Smooth muscle cell (in vitro differentiated cells): ENCODE results near the gene RAB43. TPM values are rescaled to one million over a fixed set of nuclear protein-coding genes. Genes with fewer than 3 reads are reported as not detected.

Experiments
- DNase-seq: peaks from one replicate; lab custom pipeline; 2025; ENCODE audit not compliant: unreplicated experiment; lab: John Stamatoyannopoulos, UW
- H2AFZ ChIP-seq: fragments of 200-600 bp; sonication (generic); 2 replicates; pipeline ENCODE4 v1.6.0; 2016; ENCODE audit warnings: antibody characterized with exemption, low read depth, mild to moderate bottlenecking
- H3F3A ChIP-seq: fragments of 200-600 bp; sonication (generic); 2 replicates; pipeline ENCODE4 v1.6.0; 2017; ENCODE audit warnings: antibody characterized with exemption, low read depth
- H3K27ac ChIP-seq: fragments of 200-600 bp; sonication (generic); 2 replicates; pipeline ENCODE4 v1.5.1; 2016; ENCODE audit warnings: low read depth, mild to moderate bottlenecking
- H3K27me3 ChIP-seq: fragments of 200-600 bp; sonication (generic); 2 replicates; pipeline ENCODE4 v1.6.1; 2016; ENCODE audit warnings: low read depth, mild to moderate bottlenecking
- H3K36me3 ChIP-seq: fragments of 200-600 bp; sonication (generic); 2 replicates; pipeline ENCODE4 v1.5.1; 2016; ENCODE audit warnings: low read depth
- H3K4me1 ChIP-seq: fragments of 200-600 bp; sonication (generic); 2 replicates; pipeline ENCODE4 v1.5.1; 2016; ENCODE audit warnings: low read depth
- H3K4me2 ChIP-seq: fragments of 200-600 bp; sonication (generic); 2 replicates; pipeline ENCODE4 v1.6.0; 2016; ENCODE audit warnings: mild to moderate bottlenecking
- H3K4me3 ChIP-seq: fragments of 200-600 bp; sonication (generic); 2 replicates; pipeline ENCODE4 v1.5.1; 2016; ENCODE audit warnings: mild to moderate bottlenecking
- H3K79me2 ChIP-seq: fragments of 200-600 bp; sonication (generic); 2 replicates; pipeline ENCODE4 v1.6.0; 2016; ENCODE audit warnings: low read depth, mild to moderate bottlenecking
- H3K9ac ChIP-seq: fragments of 200-600 bp; sonication (generic); 2 replicates; pipeline ENCODE4 v1.6.0; 2016; ENCODE audit warnings: low read depth
- H3K9me3 ChIP-seq: fragments of 200-600 bp; sonication (generic); replicated peaks from 2 replicates; pipeline ENCODE4 v1.5.1; 2016; ENCODE audit warnings: low read depth
- H4K20me1 ChIP-seq: fragments of 200-600 bp; sonication (generic); 2 replicates; pipeline ENCODE4 v1.6.0; 2016; ENCODE audit warnings: low read depth
- CTCF ChIP-seq: fragments of 200-600 bp; sonication (generic); IDR thresholded peaks from 2 replicates; pipeline ENCODE4 v1.5.1; 2017; ENCODE audit warnings: borderline replicate concordance, mild to moderate bottlenecking, antibody characterized with exemption; ENCODE audit not compliant: insufficient read depth, poor library complexity, severe bottlenecking
- WGBS: methylation state at CpG from one replicate; pipeline ENCODE4 v1.1.7; 2016; ENCODE audit warnings: low lambda C conversion rate; 5-methylcytosine and 5-hydroxymethylcytosine counted together
- polyA plus RNA-seq: library from polyadenylated mRNA; unstranded; fragments of >200 nt; fragmentation: Nextera tagmentation; extraction: Ambion mirVana; gene quantifications from 2 replicates; pipeline ENCODE4 v1.2.1, GENCODE V29; 2016
- total RNA-seq: library from RNA; depleted of rRNA; stranded (reverse); fragments of >200 nt; gene quantifications from 2 replicates; pipeline ENCODE4 v1.2.3, GENCODE V29; 2014

The RAB43 gene
- total and polyA plus RNA-seq, 2 experiments from 2014 or later = 9.5 to 20.8 TPM

GRCh38 chr3:129118745-129119144 lies 2.9 kb downstream of the RAB43 start:
- Histone ChIP-seq H3K27ac (no peak overlapping the region), H3K4me3 (no peak overlapping the region), H3K4me1 (peaks cover 19% of the 10 kb centered on the region), H3K9ac (no peak overlapping the region), H3K79me2 (peaks cover 60% of the 10 kb centered on the region), H3K27me3 (no peaks in the 10 kb centered on the region), H3K36me3 (no peaks in the 10 kb centered on the region), H3K4me2 (no peak overlapping the region), H3F3A (peaks cover 23% of the 10 kb centered on the region), H2AFZ (no peak overlapping the region), H3K9me3 (no peaks in the 10 kb centered on the region), H4K20me1 (peaks cover 67% of the 10 kb centered on the region)
- 89% methylated on average over 5 of the region's 5 CpGs for WGBS
- DNase-seq = no peak
- no peak for TF ChIP-seq CTCF

- H4K20me1 ChIP-seq = peaks cover 82% of the 10 kb centered on the region
Measured at GRCh38 chr3:129117134-129117533, 4.5 kb downstream of the RAB43 start.

GRCh38 chr3:129116482-129116946 lies 5.1 kb downstream of the RAB43 start:
- H3K4me3 ChIP-seq = no peak overlapping the region
- peaks cover 88% of the 10 kb centered on the region for H4K20me1 ChIP-seq
- no peak for TF ChIP-seq CTCF
- H3K4me1 ChIP-seq = peaks cover 19% of the 10 kb centered on the region
- 39% methylated on average over 5 of the region's 5 CpGs for WGBS
- no peaks in the 10 kb centered on the region for H3K36me3 ChIP-seq
- peaks cover 15% of the 10 kb centered on the region for H3F3A ChIP-seq
- peak overlapping the region; percentile 43 for H3K27ac ChIP-seq
- no peaks in the 10 kb centered on the region for H3K27me3 ChIP-seq
- H3K9me3 ChIP-seq = no peaks in the 10 kb centered on the region
- no peak overlapping the region for H2AFZ ChIP-seq
- H3K9ac ChIP-seq = no peak overlapping the region
- peak overlapping the region; percentile 33 for H3K4me2 ChIP-seq
- no peak for DNase-seq
- H3K79me2 ChIP-seq = peaks cover 81% of the 10 kb centered on the region

More at GRCh38 chr3:129117134-129117533, 4.5 kb downstream of the RAB43 start:
- Histone ChIP-seq H3K9ac (no peak overlapping the region), H3F3A (peaks cover 15% of the 10 kb centered on the region), H2AFZ (no peak overlapping the region), H3K36me3 (no peaks in the 10 kb centered on the region), H3K4me2 (no peak overlapping the region), H3K27me3 (no peaks in the 10 kb centered on the region), H3K27ac (no peak overlapping the region), H3K79me2 (peaks cover 75% of the 10 kb centered on the region), H3K4me3 (no peak overlapping the region), H3K4me1 (peaks cover 19% of the 10 kb centered on the region), H3K9me3 (no peaks in the 10 kb centered on the region)
- no peak for TF ChIP-seq CTCF
- DNase-seq = no peak

GRCh38 chr3:129114455-129114854 lies 7.1 kb downstream of the RAB43 start:
- no peak for TF ChIP-seq CTCF
- WGBS = 93% methylated on average over 6 of the region's 6 CpGs
- Histone ChIP-seq H3K27ac (no peak overlapping the region), H3K27me3 (no peaks in the 10 kb centered on the region), H3K4me1 (peaks cover 8% of the 10 kb centered on the region), H3K4me3 (no peak overlapping the region), H4K20me1 (peaks cover 99% of the 10 kb centered on the region), H3K79me2 (peaks cover 88% of the 10 kb centered on the region), H3F3A (peaks cover 7% of the 10 kb centered on the region), H3K4me2 (no peak overlapping the region), H3K9me3 (no peaks in the 10 kb centered on the region), H3K9ac (no peak overlapping the region), H3K36me3 (no peaks in the 10 kb centered on the region), H2AFZ (no peak overlapping the region)
- DNase-seq = no peak
